ENCODE results near the gene FBXL17. TPM values are rescaled to one million over a fixed set of nuclear protein-coding genes. Genes with fewer than 3 reads are reported as not detected.

FBXL17 gene
- polyA plus RNA-seq, 6 donors from 2014 or later, result 7.6 to 13.6 (median 8.8) TPM

DNA sequence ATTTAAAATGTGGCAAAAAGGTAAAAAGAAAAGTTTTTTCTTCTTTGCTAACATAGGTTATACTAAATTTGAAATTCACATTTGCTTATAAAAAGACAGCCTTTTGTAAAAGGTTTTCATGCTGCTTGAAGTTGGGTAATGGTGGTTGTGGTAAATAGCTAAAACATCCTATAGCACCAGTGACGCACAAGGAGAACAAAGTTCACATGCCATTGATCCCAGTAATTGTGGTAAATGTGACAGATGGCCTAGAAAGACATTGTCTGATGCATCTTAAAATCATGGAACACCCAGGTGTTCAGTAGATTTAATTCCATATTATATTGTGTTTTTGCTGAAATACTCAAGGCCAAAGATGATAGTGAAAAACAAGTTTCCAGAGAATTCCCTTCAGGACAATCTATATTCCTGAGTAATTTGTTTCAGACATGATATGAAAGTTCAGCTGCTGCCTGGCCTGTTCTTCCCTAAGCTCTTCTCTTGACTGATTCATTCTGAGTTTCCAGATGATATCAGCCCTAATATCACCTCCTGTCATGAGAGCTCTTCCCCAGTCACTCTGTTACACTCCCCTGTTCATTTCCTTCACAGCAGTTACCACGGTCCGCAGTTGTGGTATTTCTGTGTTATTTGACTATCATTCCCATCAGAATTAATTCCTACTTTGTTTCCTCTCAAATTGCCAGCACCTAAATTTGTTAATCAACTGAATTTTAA is 4.6 kb upstream of the FBXL17 start:
- H3K27me3 Mint-ChIP-seq, result no peaks in the 10 kb centered on the region
- no peak overlapping the region for H3K4me3 Mint-ChIP-seq
- H3K4me1 Mint-ChIP-seq, result peaks cover 5 to 19% (median 18%) of the 10 kb centered on the region in 3 donors
- no peaks in the 10 kb centered on the region for H3K9me3 Mint-ChIP-seq
- no peaks in the 10 kb centered on the region for H3K36me3 Mint-ChIP-seq
- DNase-seq, result no peak
- peak overlapping the region in 3 of 6 donors; percentile 20 to 67 (median 44) for H3K27ac Mint-ChIP-seq
- no peak for ATAC-seq (ENCODE audit: low read depth in 2 of 2)

DNA sequence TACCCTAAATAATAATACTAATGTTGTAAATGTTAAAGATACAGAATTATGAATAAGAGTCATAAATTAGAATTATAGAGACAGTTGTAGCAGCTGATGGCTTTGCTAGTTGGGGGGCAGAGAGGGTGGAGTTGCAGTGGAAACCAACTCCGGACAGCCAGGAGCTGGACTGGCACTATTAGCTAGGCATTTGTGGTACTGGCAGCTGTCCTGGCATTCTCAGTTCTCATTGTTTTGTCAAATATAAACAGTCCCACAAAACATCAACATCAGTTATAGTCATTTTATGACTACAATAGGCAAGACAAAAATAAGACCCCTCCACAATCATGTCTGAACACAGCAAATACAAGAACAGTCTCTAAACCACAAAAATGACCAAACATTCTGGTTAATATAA is 2.8 kb upstream of the FBXL17 start:
- peak overlapping the region in 1 of 8 donors; percentile 92 for H3K4me3 Mint-ChIP-seq

DNA sequence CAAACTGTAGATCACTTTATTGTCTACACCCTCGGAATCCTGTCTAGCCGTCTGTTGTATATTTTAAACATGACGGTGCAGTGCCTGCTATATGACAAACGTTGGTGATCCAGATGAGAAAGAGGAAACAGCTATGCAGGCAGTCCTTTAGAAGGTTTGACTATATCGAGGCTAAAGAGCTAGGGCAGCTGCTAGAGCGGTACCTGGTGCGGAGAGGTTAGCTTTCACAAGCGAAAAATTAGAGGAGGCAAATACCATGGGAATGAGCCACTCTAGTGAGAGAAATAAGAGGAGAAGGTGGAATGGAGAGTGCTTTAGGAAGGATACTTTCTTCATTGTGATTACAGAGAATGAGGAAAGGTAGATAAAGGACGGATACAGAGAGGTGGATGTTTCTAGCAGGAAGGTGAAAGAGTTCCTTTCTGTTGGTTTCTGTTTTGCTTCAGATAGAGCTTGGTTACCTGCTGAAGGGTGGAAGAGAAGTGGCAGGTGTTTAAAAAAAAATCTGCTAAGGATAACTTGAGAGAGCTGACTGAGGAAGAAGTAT is 959 bp upstream of the FBXL17 start:
- DNase-seq (peak; percentile 54), ATAC-seq (ENCODE audit: low read depth in 2 of 2) (peak; percentile 32 to 34)
- Mint-ChIP-seq H3K4me1 (peaks cover 16 to 38% (median 36%) of the 10 kb centered on the region in 3 donors), H3K27ac (peak overlapping the region; percentile 91 to 99 (median 98)), H3K27me3 (no peaks in the 10 kb centered on the region), H3K4me3 (peak overlapping the region; percentile 80 to 99 (median 96)), H3K36me3 (peaks cover 0 to 4% of the 10 kb centered on the region in 2 donors), H3K9me3 (no peaks in the 10 kb centered on the region)

More for the DNA sequence above, 2.8 kb upstream of the FBXL17 start:
- H3K27ac Mint-ChIP-seq, result peak overlapping the region in 5 of 6 donors; percentile 28 to 98 (median 91)
- DNase-seq (no peak), ATAC-seq (ENCODE audit: low read depth in 2 of 2) (no peak)
- H3K9me3 Mint-ChIP-seq, result no peaks in the 10 kb centered on the region
- H3K27me3 Mint-ChIP-seq, result no peaks in the 10 kb centered on the region
- peaks cover 5 to 25% (median 21%) of the 10 kb centered on the region in 3 donors for H3K4me1 Mint-ChIP-seq
- no peaks in the 10 kb centered on the region for H3K36me3 Mint-ChIP-seq

DNA sequence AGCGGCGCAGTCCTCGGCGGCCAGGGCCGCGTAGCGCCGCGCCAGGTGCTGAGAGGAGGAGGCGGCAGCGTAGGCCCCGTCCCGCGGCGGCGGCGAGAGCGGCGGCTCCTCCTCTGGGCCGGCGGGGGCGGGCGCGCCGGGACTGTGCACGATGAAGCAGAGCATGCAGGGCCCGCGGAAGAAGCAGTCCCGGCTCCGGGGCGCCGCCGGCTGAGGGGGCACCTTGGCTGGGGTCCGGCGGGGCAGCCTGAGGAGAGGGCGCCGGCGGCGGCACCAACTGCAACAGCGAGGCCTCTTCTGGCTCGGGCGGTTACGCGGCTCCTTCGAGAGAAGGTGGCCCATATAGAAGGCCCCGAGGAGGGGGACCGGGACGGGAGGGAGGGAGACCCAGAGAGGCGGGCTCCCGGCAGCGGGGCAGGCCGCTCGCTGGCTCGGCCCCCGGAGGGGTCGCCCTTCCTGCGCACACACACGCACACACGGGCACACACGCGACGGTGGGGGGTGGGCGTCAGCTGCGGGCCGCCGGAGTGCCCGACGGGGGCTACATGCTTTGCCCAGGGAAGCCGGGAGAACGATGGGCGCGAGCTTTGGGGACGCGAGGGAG is 446 bp downstream of the FBXL17 start:
- Mint-ChIP-seq H3K9me3 (peaks cover 0 to 11% (median 2%) of the 10 kb centered on the region in 7 donors), H3K27me3 (no peaks in the 10 kb centered on the region), H3K36me3 (peaks cover 0 to 4% of the 10 kb centered on the region in 2 donors), H3K4me1 (peaks cover 16 to 40% (median 36%) of the 10 kb centered on the region in 3 donors), H3K27ac (peak overlapping the region; percentile 58 to 98 (median 91)), H3K4me3 (peak overlapping the region; percentile 80 to 99 (median 96))
- ATAC-seq (ENCODE audit: low read depth in 2 of 2) (peak; percentile 56 to 59), DNase-seq (peak; percentile 87)

DNA sequence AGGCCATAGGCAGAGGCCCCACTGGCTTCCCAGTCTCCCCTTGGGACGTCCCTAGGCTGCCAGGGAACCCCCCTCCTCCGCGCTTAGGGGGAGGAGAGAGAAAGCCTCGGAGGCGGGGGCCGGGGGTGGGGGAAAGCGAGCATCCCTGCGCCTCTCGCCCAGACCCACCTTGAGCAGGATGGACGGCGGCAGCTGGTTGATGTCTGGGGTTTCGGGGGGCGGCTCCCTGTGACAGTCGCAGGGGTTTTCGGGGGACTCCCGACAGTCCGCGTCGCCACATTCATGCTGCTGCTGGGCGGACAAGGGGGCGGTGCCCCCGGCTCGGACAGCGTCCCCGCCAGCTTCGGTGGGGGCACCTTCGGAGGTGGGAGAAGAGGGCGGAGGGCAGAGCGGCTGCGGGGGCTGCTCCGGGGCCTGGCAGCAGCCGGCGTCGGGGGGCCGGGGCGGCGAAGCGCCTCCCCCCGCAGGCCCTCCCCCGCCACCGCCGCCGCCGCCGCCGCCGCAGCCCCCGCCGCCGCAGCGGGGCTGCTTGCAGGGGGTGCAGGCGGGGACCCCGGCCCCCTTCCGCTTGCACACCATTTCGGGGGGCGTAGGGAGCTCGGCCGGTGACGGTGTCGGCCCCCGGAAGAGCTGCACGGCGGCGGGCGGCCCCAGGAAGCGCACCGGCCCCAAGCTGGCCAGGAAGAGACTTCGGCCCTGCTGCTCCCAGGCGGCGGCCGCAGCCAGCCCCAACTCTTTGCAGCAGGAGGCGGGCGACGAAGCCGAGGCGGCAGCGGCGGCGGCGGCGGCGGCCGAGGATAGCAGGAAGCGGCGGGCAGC is 1.2 kb downstream of the FBXL17 start:
- H3K9me3 Mint-ChIP-seq, result peaks cover 0 to 18% (median 5%) of the 10 kb centered on the region in 7 donors
- peak; percentile 64 for DNase-seq
- peak; percentile 14 to 18 for ATAC-seq (ENCODE audit: low read depth in 2 of 2)
- H3K27me3 Mint-ChIP-seq, result no peaks in the 10 kb centered on the region
- peak overlapping the region; percentile 77 to 100 (median 96) for H3K27ac Mint-ChIP-seq
- peak overlapping the region; percentile 80 to 99 (median 96) for H3K4me3 Mint-ChIP-seq
- H3K4me1 Mint-ChIP-seq, result peaks cover 16 to 41% (median 36%) of the 10 kb centered on the region in 3 donors
- H3K36me3 Mint-ChIP-seq, result peaks cover 2 to 4% of the 10 kb centered on the region in 2 donors

DNA sequence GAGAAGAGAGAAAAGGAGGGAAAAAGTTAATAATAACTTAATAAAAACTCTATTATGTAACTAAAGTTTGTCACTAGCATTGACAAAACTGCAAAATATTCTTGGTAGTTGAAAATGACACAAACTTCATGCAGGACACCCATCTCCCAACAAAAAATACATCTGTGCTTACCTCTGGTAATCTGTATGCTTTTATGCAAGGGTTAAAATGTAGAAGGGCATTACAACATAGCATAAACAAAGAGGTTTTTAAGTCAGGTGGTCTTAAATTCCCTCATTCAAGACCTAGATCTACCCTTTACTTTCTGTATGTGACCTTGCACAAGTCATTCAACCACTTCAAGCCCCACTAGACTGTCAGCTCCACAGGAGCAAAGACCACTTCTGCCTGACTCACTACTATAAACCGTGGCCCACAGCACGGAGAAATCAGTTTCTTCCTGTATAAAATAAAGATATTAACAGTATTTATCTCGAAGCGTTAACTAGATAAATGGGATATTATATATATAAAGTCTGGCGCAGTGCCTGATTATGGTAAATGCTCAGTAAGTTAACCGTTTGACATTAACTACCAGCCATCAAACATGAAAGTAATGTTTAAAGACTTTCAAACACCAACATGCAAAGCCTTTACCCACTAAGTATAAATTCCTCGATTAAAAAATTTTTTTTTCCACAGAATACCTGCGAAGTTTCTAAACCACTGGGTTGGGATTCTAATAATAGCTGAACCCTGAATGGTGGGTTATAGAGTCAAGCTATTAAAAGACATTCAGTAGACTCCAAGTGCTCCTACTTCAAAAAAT is 2.0 kb downstream of the FBXL17 start:
- ATAC-seq (ENCODE audit: low read depth in 2 of 2) (no peak), DNase-seq (no peak)
- Mint-ChIP-seq H3K4me1 (peaks cover 16 to 41% (median 30%) of the 10 kb centered on the region in 3 donors), H3K36me3 (peaks cover 4 to 10% of the 10 kb centered on the region in 2 donors), H3K9me3 (peaks cover 0 to 26% (median 13%) of the 10 kb centered on the region in 7 donors), H3K27me3 (no peaks in the 10 kb centered on the region), H3K27ac (peak overlapping the region; percentile 49 to 100 (median 86)), H3K4me3 (peak overlapping the region; percentile 80 to 98 (median 92))

DNA sequence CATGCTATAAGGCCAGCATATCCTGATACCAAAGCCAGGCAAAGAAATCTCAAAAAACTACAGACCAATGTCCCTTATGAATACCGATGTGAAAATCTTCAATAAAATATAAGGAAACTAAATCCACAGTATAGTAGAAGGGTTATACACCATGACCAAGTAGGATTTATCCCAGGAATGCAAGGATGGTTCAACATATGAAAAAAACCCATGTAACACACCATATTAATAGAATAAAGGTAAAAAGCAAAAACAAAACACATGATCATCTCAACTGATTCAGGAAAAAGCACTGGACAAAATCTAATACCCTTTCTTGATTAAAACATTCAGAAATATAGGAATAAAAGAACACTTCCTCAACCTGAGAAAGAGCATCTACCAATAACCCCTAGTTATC is 6.1 kb downstream of the FBXL17 start:
- peaks cover 15 to 30% of the 10 kb centered on the region in 2 donors for H3K36me3 Mint-ChIP-seq
- peaks cover 21 to 35% (median 30%) of the 10 kb centered on the region in 3 donors for H3K4me1 Mint-ChIP-seq
- no peaks in the 10 kb centered on the region for H3K27me3 Mint-ChIP-seq
- DNase-seq (no peak), ATAC-seq (ENCODE audit: low read depth in 2 of 2) (no peak)
- H3K4me3 Mint-ChIP-seq, result no peak overlapping the region
- peaks cover 0 to 52% (median 33%) of the 10 kb centered on the region in 7 donors for H3K9me3 Mint-ChIP-seq
- H3K27ac Mint-ChIP-seq, result peak overlapping the region in 1 of 6 donors; percentile 14

DNA sequence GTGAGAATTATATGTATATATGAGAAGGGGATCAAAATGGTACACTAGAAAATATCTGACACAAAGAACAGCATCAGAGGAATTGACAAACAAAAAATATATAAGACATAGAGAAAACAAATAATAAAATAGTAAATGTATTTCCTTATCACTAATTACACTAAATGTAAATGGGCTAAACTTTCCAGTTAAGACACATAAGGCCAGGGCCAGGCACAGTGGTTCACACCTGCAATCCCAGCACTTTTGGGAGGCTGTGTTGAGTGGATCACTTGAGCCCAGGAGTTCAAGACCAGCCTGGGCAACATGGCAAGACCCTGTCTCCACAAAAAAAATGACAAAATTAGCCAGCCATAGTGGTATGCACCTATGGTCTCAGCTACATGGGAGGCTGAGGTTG is 8.5 kb downstream of the FBXL17 start:
- ATAC-seq (ENCODE audit: low read depth in 2 of 2) (no peak), DNase-seq (no peak)
- H3K36me3 Mint-ChIP-seq, result peaks cover 15 to 30% of the 10 kb centered on the region in 2 donors
- H3K4me3 Mint-ChIP-seq, result no peak overlapping the region
- no peak overlapping the region for H3K27ac Mint-ChIP-seq
- peaks cover 15 to 27% (median 21%) of the 10 kb centered on the region in 3 donors for H3K4me1 Mint-ChIP-seq
- no peaks in the 10 kb centered on the region for H3K27me3 Mint-ChIP-seq
- peaks cover 0 to 52% (median 33%) of the 10 kb centered on the region in 7 donors for H3K9me3 Mint-ChIP-seq

DNA sequence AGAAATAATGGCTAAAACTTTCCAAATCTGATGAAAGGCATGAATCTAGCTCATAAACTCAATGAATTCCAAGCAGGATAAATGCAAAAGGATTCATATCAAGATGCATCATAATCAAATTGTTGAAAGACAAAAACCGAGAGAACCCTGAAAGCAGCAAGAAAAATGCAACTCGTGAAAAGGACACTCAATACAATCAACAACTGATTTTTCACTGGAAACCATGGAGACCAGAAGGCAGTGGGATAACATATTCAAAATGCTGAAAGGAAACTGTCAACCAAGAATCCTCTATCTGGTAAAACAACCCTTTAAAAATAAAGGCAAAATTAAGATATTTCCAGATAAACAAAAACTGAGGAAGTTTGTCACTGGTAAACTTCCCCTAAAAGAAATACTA is 9.5 kb downstream of the FBXL17 start:
- H3K27ac Mint-ChIP-seq, result peak overlapping the region in 1 of 6 donors; percentile 36
- ATAC-seq (ENCODE audit: low read depth in 2 of 2) (no peak), DNase-seq (no peak)
- no peak overlapping the region for H3K4me3 Mint-ChIP-seq
- peaks cover 15 to 30% of the 10 kb centered on the region in 2 donors for H3K36me3 Mint-ChIP-seq
- peaks cover 12 to 27% (median 17%) of the 10 kb centered on the region in 3 donors for H3K4me1 Mint-ChIP-seq
- peaks cover 0 to 51% (median 33%) of the 10 kb centered on the region in 7 donors for H3K9me3 Mint-ChIP-seq
- no peaks in the 10 kb centered on the region for H3K27me3 Mint-ChIP-seq

DNA sequence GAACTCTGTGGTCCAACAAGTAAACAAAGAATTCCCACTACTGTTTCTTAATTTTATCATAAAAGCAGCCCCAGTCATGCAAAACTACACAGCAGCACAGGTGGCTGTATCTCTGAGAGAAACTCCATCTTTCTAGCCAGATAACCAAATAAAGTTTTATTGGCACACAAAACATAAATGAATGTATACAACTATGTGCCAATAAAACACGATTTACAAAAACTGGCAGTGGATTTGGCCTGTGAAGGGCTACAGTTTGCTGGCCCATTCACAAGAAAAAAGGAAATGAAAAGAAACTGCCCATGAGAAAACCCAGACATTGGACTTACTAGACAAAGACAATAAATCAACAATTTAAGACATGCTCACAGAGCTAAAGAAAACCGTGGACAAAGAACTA is 10.6 kb downstream of the FBXL17 start:
- no peaks in the 10 kb centered on the region for H3K27me3 Mint-ChIP-seq
- DNase-seq, result no peak
- H3K4me3 Mint-ChIP-seq, result no peak overlapping the region
- peaks cover 0 to 40% (median 30%) of the 10 kb centered on the region in 7 donors for H3K9me3 Mint-ChIP-seq
- H3K4me1 Mint-ChIP-seq, result peaks cover 12 to 26% (median 17%) of the 10 kb centered on the region in 3 donors
- H3K27ac Mint-ChIP-seq, result no peak overlapping the region
- no peak for ATAC-seq (ENCODE audit: low read depth in 2 of 2)
- H3K36me3 Mint-ChIP-seq, result peaks cover 16 to 30% of the 10 kb centered on the region in 2 donors

DNA sequence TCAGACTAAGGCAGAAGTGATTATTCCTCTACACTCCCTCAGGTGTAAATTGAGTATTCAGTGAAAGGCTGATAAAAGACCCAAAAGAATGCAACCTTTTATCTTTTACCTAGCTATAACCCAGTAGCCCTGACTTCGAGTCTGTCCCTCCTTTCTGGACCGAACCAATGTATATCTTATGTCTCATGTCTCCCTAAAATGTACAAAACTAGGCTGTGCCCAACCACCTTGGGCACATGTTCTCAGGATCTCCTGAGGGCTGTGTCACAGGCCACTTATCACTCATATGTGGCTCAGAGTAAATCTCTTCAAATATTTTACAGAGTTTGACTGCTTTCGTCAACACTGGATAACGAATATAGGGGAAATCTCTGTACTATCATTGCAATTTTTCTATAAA is 12.7 kb downstream of the FBXL17 start:
- Mint-ChIP-seq H3K4me3 (no peak overlapping the region), H3K27ac (no peak overlapping the region), H3K4me1 (peaks cover 6 to 20% (median 12%) of the 10 kb centered on the region in 3 donors), H3K9me3 (peaks cover 0 to 19% (median 12%) of the 10 kb centered on the region in 7 donors), H3K27me3 (no peaks in the 10 kb centered on the region), H3K36me3 (peaks cover 12 to 14% of the 10 kb centered on the region in 2 donors)
- DNase-seq, result no peak
- no peak for ATAC-seq (ENCODE audit: low read depth in 2 of 2)

DNA sequence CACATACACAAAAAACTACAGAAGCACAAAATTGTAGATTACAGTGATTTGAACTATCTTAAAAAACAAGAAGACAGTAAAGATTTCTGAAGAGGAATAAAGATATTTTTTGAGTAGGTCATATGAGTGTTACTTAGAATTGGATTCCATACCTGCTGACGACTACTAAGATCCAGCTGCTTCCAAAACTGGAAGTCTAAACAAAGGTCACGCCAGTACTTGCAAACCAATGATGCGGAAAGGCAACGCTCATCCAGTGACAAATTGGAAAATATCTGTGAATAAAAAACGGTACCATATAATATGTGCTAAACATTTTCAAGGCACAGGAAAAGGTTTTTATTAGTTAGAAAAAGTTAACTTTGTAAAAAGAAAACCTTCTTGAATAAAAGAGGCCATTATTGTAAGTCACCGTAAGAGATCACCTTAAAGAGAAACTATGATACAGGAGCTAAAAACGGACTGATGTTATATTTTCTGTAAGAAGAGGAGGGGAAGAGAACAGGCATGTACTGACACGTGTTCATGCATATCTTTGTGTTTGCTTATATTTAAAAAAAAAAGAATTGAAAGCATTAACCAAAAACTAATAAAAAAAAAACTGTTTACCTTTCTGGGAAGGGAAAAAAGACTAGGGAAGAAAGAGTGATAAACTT is 14.1 kb downstream of the FBXL17 start:
- Mint-ChIP-seq H3K4me3 (no peak overlapping the region), H3K9me3 (peaks cover 0 to 10% (median 6%) of the 10 kb centered on the region in 7 donors), H3K4me1 (peaks cover 6 to 20% (median 12%) of the 10 kb centered on the region in 3 donors), H3K27ac (peak overlapping the region in 3 of 6 donors; percentile 57 to 69 (median 59)), H3K36me3 (peaks cover 10% of the 10 kb centered on the region in 2 donors), H3K27me3 (no peaks in the 10 kb centered on the region)
- DNase-seq (no peak), ATAC-seq (ENCODE audit: low read depth in 2 of 2) (no peak)

Measured in naive B cell (primary cell).